Measurements from ENCODE around the gene TRIM52.

DNA sequence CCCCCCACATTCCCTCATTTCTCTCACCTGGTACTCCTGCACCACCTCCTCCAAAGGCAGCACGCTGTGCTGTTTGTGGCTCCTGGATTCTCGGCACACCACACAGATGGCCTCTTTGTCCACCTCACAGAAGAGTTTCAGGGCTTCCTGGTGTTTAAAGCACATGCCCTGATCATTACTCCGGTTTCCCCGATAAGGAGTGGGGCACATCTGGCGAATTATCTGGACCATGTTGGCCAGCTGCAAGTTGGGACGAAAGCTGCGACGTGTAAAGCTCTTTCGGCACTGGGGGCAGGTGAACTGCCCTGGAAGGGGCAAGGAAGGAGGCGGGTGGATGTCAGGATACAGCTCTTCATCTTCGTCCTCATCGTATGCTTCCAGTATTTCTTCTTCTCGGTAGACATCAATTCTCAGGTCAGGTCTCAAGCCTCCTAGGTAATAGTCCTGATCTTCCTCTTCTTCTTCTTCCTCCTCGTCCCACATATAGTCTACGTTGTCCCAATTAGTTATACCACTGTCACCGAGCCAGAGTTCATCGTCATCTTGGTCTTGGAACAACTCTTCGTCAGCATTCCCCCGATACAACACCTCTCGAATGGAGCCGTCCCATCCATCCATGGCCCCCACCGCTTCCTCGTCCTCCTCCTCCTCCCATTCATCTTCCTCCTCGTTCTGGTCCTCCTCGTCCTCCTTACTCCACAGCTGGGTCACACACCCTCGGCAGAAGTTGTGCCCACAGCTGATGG is 796 bp downstream of the TRIM52 start:
- TF ChIP-seq, protein P1, sequence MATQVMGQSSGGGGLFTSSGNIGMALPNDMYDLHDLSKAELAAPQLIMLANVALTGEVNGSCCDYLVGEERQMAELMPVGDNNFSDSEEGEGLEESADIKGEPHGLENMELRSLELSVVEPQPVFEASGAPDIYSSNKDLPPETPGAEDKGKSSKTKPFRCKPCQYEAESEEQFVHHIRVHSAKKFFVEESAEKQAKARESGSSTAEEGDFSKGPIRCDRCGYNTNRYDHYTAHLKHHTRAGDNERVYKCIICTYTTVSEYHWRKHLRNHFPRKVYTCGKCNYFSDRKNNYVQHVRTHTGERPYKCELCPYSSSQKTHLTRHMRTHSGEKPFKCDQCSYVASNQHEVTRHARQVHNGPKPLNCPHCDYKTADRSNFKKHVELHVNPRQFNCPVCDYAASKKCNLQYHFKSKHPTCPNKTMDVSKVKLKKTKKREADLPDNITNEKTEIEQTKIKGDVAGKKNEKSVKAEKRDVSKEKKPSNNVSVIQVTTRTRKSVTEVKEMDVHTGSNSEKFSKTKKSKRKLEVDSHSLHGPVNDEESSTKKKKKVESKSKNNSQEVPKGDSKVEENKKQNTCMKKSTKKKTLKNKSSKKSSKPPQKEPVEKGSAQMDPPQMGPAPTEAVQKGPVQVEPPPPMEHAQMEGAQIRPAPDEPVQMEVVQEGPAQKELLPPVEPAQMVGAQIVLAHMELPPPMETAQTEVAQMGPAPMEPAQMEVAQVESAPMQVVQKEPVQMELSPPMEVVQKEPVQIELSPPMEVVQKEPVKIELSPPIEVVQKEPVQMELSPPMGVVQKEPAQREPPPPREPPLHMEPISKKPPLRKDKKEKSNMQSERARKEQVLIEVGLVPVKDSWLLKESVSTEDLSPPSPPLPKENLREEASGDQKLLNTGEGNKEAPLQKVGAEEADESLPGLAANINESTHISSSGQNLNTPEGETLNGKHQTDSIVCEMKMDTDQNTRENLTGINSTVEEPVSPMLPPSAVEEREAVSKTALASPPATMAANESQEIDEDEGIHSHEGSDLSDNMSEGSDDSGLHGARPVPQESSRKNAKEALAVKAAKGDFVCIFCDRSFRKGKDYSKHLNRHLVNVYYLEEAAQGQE (IDR thresholded peaks at IDR 0.05; ENCODE audit: insufficient replicate concordance, low read depth), result no peak
- TF ChIP-seq, protein P2, sequence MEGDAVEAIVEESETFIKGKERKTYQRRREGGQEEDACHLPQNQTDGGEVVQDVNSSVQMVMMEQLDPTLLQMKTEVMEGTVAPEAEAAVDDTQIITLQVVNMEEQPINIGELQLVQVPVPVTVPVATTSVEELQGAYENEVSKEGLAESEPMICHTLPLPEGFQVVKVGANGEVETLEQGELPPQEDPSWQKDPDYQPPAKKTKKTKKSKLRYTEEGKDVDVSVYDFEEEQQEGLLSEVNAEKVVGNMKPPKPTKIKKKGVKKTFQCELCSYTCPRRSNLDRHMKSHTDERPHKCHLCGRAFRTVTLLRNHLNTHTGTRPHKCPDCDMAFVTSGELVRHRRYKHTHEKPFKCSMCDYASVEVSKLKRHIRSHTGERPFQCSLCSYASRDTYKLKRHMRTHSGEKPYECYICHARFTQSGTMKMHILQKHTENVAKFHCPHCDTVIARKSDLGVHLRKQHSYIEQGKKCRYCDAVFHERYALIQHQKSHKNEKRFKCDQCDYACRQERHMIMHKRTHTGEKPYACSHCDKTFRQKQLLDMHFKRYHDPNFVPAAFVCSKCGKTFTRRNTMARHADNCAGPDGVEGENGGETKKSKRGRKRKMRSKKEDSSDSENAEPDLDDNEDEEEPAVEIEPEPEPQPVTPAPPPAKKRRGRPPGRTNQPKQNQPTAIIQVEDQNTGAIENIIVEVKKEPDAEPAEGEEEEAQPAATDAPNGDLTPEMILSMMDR (IDR thresholded peaks at IDR 0.05; ENCODE audit: insufficient read depth, low read length), result no peak

Data from HL-60 (cell line).